Keratinocyte (primary cell): ENCODE measurements around the gene ZNF438. TPM values are rescaled to one million over a fixed set of nuclear protein-coding genes. Genes with fewer than 3 reads are reported as not detected.

Experiments used
- DNase-seq: peaks from one replicate; pipeline ENCODE4 v3.0.0-alpha.2; 2011; ENCODE audit warnings: low read depth, missing footprints, low spot score
- FAIRE-seq: peaks from 2 replicates; lab custom pipeline; 2011; peaks lifted over from hg19 to GRCh38; lab: Jason Lieb, UNC
- H2AFZ ChIP-seq: 2 replicates; pipeline ENCODE4 v1.6.0; 2012; ENCODE audit warnings: low read length, control low read depth, inconsistent platforms; ENCODE audit not compliant: control insufficient read depth
- H3K27ac ChIP-seq: 2 replicates; pipeline ENCODE4 v1.5.1; 2011; ENCODE audit warnings: low read length; ENCODE audit not compliant: control insufficient read depth, insufficient read depth
- H3K27me3 ChIP-seq: 3 replicates; pipeline ENCODE4 v1.6.0; 2011; ENCODE audit warnings: low read length; ENCODE audit not compliant: control insufficient read depth, insufficient read depth; ENCODE audit errors: extremely low read depth
- H3K36me3 ChIP-seq, 2 experiments: 2 replicates in 1 of 2; 3 replicates in 1 of 2; pipeline ENCODE4 v1.5.1; 2011; ENCODE audit warnings: low read length in 2 of 2, mild to moderate bottlenecking in 1 of 2; ENCODE audit not compliant: control insufficient read depth in 2 of 2, insufficient read depth in 2 of 2; ENCODE audit errors: extremely low read depth in 1 of 2
- H3K4me1 ChIP-seq: 3 replicates; pipeline ENCODE4 v1.5.1; 2011; ENCODE audit warnings: low read length; ENCODE audit not compliant: control insufficient read depth, insufficient read depth; ENCODE audit errors: extremely low read depth
- H3K4me2 ChIP-seq: 3 replicates; pipeline ENCODE4 v1.6.0; 2011; ENCODE audit warnings: low read depth, low read length; ENCODE audit not compliant: control insufficient read depth, insufficient read depth; ENCODE audit errors: extremely low read depth
- H3K4me3 ChIP-seq, 3 experiments: fragments of 200-600 bp in 1 of 3; sonication (generic) in 1 of 3; 2 replicates in 2 of 3; 3 replicates in 1 of 3; pipeline ENCODE4 v1.5.1; 2011 to 2016; ENCODE audit warnings: low read length in 3 of 3, mild to moderate bottlenecking in 3 of 3, control low read depth in 2 of 3, inconsistent platforms in 1 of 3, low read depth in 1 of 3, mixed read lengths in 1 of 3, mixed run types in 1 of 3, moderate library complexity in 1 of 3; ENCODE audit not compliant: control insufficient read depth in 2 of 3, insufficient read depth in 2 of 3; ENCODE audit errors: extremely low read depth in 1 of 3
- H3K79me2 ChIP-seq: 2 replicates; pipeline ENCODE4 v1.6.0; 2012; ENCODE audit warnings: low read length; ENCODE audit not compliant: control insufficient read depth, insufficient read depth
- H3K9ac ChIP-seq: 3 replicates; pipeline ENCODE4 v1.6.0; 2011; ENCODE audit warnings: low read length; ENCODE audit not compliant: control insufficient read depth, insufficient read depth; ENCODE audit errors: extremely low read depth
- H3K9me1 ChIP-seq: 3 replicates; pipeline ENCODE4 v1.6.0; 2011; ENCODE audit warnings: low read length; ENCODE audit not compliant: control insufficient read depth, insufficient read depth; ENCODE audit errors: extremely low read depth
- H3K9me3 ChIP-seq: 2 replicates; pipeline ENCODE4 v1.5.1; 2012; ENCODE audit warnings: low read depth, low read length; ENCODE audit not compliant: control insufficient read depth
- H4K20me1 ChIP-seq: 3 replicates; pipeline ENCODE4 v1.6.0; 2011; ENCODE audit warnings: low read length; ENCODE audit not compliant: control insufficient read depth, insufficient read depth; ENCODE audit errors: extremely low read depth
- EZH2 ChIP-seq: IDR thresholded peaks from one replicate; pipeline ENCODE4 v1.6.1; 2012; ENCODE audit warnings: inconsistent platforms, mild to moderate bottlenecking, low read length, moderate library complexity
- dilution Hi-C: fragments of 300-500 bp; cut with MboI; formaldehyde crosslinking; loops from one replicate; pipeline ENCODE4 v1.7.0; 2020; ENCODE audit warnings: low sequenced_read_pairs; ENCODE audit not compliant: extremely low pct_ligation_motif_present
- polyA plus RNA-seq, 5 experiments: library from polyadenylated mRNA; depleted of rRNA in 3 of 5; stranded (reverse) in 3 of 5; stranded (forward) in 1 of 5; unstranded in 1 of 5; fragments of >200 nt; gene quantifications; 1 replicate in 1 of 5; 2 replicates in 3 of 5; 3 replicates in 1 of 5; pipeline versions ENCODE4 v1.2.1 to v1.2.3, GENCODE V29; 2011 to 2012; ENCODE audit warnings: missing spikeins in 2 of 5, low read depth in 1 of 5, low replicate concordance in 1 of 5
- TF ChIP-seq, protein P1 (sequence below), 3 experiments: IDR thresholded peaks in 1 of 3; conservative IDR thresholded peaks in 1 of 3; optimal IDR thresholded peaks in 1 of 3; 2 replicates in 2 of 3; 3 replicates in 1 of 3; pipeline versions ENCODE3 to v1.5.1; 2011; ENCODE audit warnings: low read length in 3 of 3, mild to moderate bottlenecking in 3 of 3, moderate library complexity in 2 of 3, control low read depth in 1 of 3, inconsistent platforms in 1 of 3; ENCODE audit not compliant: insufficient read depth in 2 of 3; ENCODE audit errors: extremely low read depth in 1 of 3

The ZNF438 gene
- polyA plus RNA-seq, 1 donor (not counting 4 experiments of a cell fraction or from before 2014, with no cell fraction given): 2.8 TPM

DNA sequence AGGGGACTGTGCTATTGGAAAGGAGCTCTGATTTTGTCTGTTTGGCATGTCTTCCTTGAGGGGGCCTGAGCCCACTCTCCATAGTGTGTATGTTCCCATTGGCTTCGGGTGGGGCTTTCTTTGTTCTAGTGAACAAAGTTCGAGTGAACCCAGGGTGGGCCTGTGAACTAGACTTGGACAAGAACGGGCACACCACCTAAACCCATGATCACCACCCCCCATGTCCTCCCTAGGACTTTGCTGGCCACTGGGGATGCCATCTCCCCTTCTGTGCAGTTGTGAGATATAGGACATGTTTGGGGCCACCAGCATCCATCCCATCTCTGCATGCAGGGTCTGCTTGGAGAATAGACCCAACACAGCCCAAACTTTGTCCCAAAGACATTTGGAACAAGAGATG lies 206.6 kb downstream of the ZNF438 start:
- Histone ChIP-seq H3K9me1 (no peaks in the 10 kb centered on the region), H3K4me1 (no peaks in the 10 kb centered on the region), H3K4me3 (no peak overlapping the region), H4K20me1 (no peaks in the 10 kb centered on the region), H3K27me3 (peaks cover 8% of the 10 kb centered on the region), H3K9ac (no peak overlapping the region), H3K4me2 (no peak overlapping the region), H2AFZ (no peak overlapping the region), H3K79me2 (no peaks in the 10 kb centered on the region), H3K27ac (no peak overlapping the region), H3K36me3 (no peaks in the 10 kb centered on the region), H3K9me3 (no peaks in the 10 kb centered on the region)
- no peak for FAIRE-seq
- TF ChIP-seq, protein P1, sequence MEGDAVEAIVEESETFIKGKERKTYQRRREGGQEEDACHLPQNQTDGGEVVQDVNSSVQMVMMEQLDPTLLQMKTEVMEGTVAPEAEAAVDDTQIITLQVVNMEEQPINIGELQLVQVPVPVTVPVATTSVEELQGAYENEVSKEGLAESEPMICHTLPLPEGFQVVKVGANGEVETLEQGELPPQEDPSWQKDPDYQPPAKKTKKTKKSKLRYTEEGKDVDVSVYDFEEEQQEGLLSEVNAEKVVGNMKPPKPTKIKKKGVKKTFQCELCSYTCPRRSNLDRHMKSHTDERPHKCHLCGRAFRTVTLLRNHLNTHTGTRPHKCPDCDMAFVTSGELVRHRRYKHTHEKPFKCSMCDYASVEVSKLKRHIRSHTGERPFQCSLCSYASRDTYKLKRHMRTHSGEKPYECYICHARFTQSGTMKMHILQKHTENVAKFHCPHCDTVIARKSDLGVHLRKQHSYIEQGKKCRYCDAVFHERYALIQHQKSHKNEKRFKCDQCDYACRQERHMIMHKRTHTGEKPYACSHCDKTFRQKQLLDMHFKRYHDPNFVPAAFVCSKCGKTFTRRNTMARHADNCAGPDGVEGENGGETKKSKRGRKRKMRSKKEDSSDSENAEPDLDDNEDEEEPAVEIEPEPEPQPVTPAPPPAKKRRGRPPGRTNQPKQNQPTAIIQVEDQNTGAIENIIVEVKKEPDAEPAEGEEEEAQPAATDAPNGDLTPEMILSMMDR (optimal IDR thresholded peaks at IDR 0.05 in 1 of 3, IDR thresholded peaks at IDR 0.05 in 1 of 3, conservative IDR thresholded peaks at IDR 0.05 in 1 of 3; ENCODE audit: extremely low read depth in 1 of 3, insufficient read depth in 2 of 3, low read length in 3 of 3): no peak
- no peak for TF ChIP-seq EZH2
- dilution Hi-C loops: no loop called here
- no peak for DNase-seq

DNA sequence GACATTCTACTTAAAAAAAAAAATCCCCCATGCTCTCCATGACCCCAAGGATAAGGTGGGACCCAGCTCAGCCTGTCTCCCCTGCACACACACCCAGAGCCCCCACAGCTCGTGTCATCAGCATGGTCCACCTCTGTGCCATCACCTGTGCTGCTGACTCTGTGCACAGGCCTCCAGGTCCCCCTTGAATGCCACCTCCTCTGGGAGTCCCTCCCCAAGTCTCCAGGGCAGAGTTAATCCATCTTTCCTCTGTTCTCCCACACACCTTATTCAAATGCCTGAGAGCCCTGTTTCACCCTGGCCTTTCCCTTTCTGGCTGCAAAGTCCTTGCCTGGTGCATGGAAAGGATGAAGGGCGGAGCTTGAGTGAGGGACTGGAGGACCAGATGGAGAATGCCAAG lies 208.0 kb downstream of the ZNF438 start:
- H3K9me1 ChIP-seq: no peaks in the 10 kb centered on the region
- no peak for TF ChIP-seq EZH2
- TF ChIP-seq, protein P1 (optimal IDR thresholded peaks at IDR 0.05 in 1 of 3, IDR thresholded peaks at IDR 0.05 in 1 of 3, conservative IDR thresholded peaks at IDR 0.05 in 1 of 3; ENCODE audit: extremely low read depth in 1 of 3, insufficient read depth in 2 of 3, low read length in 3 of 3): no peak
- DNase-seq (no peak), FAIRE-seq (no peak)
- no peaks in the 10 kb centered on the region for H3K9me3 ChIP-seq
- H3K36me3 ChIP-seq: no peaks in the 10 kb centered on the region
- peaks cover 4% of the 10 kb centered on the region for H3K4me1 ChIP-seq
- no peaks in the 10 kb centered on the region for H3K79me2 ChIP-seq
- H3K4me3 ChIP-seq: no peak overlapping the region
- H3K27me3 ChIP-seq: peaks cover 20% of the 10 kb centered on the region
- dilution Hi-C loops: no loop called here
- H4K20me1 ChIP-seq: no peaks in the 10 kb centered on the region
- no peak overlapping the region for H2AFZ ChIP-seq
- H3K9ac ChIP-seq: no peak overlapping the region
- H3K4me2 ChIP-seq: no peak overlapping the region
- H3K27ac ChIP-seq: no peak overlapping the region
